RWPE1 (cell line): ENCODE measurements around the gene CPNE5.

Experiments used
- CTCF ChIA-PET: fragments of 350-600 bp; sonication (Branson Sonifier 250); formaldehyde crosslinking; extraction: SDS; loops from one replicate; lab custom pipeline; 2021; lab: Yijun Ruan, JAX
- POLR2A ChIA-PET: fragments of 400-600 bp; formaldehyde crosslinking; extraction: SDS; loops from one replicate; lab custom pipeline; 2020; ENCODE audit warnings: antibody characterized with exemption; ENCODE audit not compliant: low non-redundant PET; lab: Yijun Ruan, JAX
- DNase-seq: peaks from one replicate; pipeline ENCODE4 v3.0.0; 2012; ENCODE audit warnings: low spot score
- H3K27ac ChIP-seq: fragments of 450-650 bp; 2 replicates; pipeline ENCODE4 v1.5.1; 2017
- CTCF ChIP-seq: fragments of 450-650 bp; conservative IDR thresholded peaks from 2 replicates; pipeline ENCODE4 v1.5.1; 2017; ENCODE audit warnings: low read depth, mild to moderate bottlenecking

Gene CPNE5

GRCh38 chr6:36760685-36761435 is 78.4 kb downstream of the CPNE5 start:
- TF ChIP-seq CTCF = no peak
- DNase-seq = no peak
- no peak overlapping the region for H3K27ac ChIP-seq
- CTCF ChIA-PET = interaction anchor here (0.5 to 1.2 kb wide), 6 partner anchors 8 to 259 kb away, joined by 3 to 8 read pairs (median 4); no protein-coding TSS in a partner anchor
- POLR2A ChIA-PET = no interaction called here

- peak; percentile 98 for TF ChIP-seq CTCF
- no peak overlapping the region for H3K27ac ChIP-seq
Observed at GRCh38 chr6:36759148-36759759, 80.0 kb downstream of the CPNE5 start.

GRCh38 chr6:36758516-36759147 is 80.6 kb downstream of the CPNE5 start:
- TF ChIP-seq CTCF = no peak
- no peak for DNase-seq
- CTCF ChIA-PET = interaction anchor here (0.5 to 1.8 kb wide), 24 partner anchors 9 to 805 kb away, joined by 3 to 13 read pairs (median 4); no protein-coding TSS in a partner anchor
- H3K27ac ChIP-seq = no peak overlapping the region
- POLR2A ChIA-PET = no interaction called here

More at GRCh38 chr6:36759148-36759759, 80.0 kb downstream of the CPNE5 start:
- ChIA-PET CTCF (interaction anchor here (0.5 to 1.8 kb wide), 41 partner anchors 9 to 805 kb away, joined by 3 to 13 read pairs (median 4); partner anchors contain the start of genes TBC1D22B and TMEM217), POLR2A (no interaction called here)
- DNase-seq = peak; percentile 88

- DNase-seq = no peak
- POLR2A ChIA-PET = no interaction called here
- TF ChIP-seq CTCF = no peak
- H3K27ac ChIP-seq = no peak overlapping the region
- CTCF ChIA-PET = interaction anchor here (1.4 to 1.8 kb wide), 2 partner anchors 53 to 75 kb away, joined by 5 to 7 read pairs; no protein-coding TSS in a partner anchor
Observed at GRCh38 chr6:36757943-36758508, 81.2 kb downstream of the CPNE5 start.

- ChIA-PET POLR2A (no interaction called here), CTCF (interaction anchor here (0.7 kb wide), 1 partner anchor 142 kb away, joined by 3 read pairs; no protein-coding TSS in a partner anchor)
- DNase-seq = no peak
- TF ChIP-seq CTCF = no peak
- no peak overlapping the region for H3K27ac ChIP-seq
Observed at GRCh38 chr6:36757206-36757605, 82.0 kb downstream of the CPNE5 start.

GRCh38 chr6:36756786-36757185 is 82.5 kb downstream of the CPNE5 start:
- no peak for TF ChIP-seq CTCF
- H3K27ac ChIP-seq = no peak overlapping the region
- ChIA-PET POLR2A (no interaction called here), CTCF (interaction anchor here (0.7 kb wide), 1 partner anchor 142 kb away, joined by 3 read pairs; no protein-coding TSS in a partner anchor)
- no peak for DNase-seq
